ENCODE results near the gene MED15. TPM values are rescaled to one million over a fixed set of nuclear protein-coding genes. Genes with fewer than 3 reads are reported as not detected.
"Not testable (repeated sequence)": the region's sequence is repeated elsewhere in the genome, so short reads cannot be mapped to it uniquely, and the experiment has no call there.

Gene MED15
- polyA plus RNA-seq, 4 donors: 49.4 to 106 (median 76.6) TPM

DNA sequence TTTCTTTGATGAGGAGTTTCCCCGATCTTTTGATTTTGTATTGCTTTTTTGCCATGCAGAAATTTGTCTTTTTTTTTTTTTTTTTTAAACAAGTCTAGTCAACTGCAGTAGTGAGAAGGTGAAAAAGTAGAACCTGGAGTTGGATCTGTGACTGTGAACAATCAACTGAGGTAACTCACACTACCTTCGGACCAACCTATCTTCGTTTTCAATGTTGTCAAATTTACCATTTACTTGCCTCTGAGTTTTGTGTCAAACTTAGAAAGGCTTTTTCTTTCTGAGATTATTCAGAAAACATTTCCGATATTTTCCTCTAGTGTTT is 32.3 kb upstream of the MED15 start:
- WGBS, 3 donors: 91 to 96% (median 93%) methylated on average over 4 of the region's 4 CpGs
- Histone ChIP-seq H3K27ac (ENCODE audit: low read depth in 1 of 3, low read length in 2 of 3) (no peak overlapping the region), H3K36me3 (ENCODE audit: control insufficient read depth in 3 of 3, insufficient read depth in 2 of 3, low read depth in 1 of 3, low read length in 3 of 3) (peaks cover 0 to 14% (median 0%) of the 10 kb centered on the region in 3 donors), H3K4me1 (ENCODE audit: control insufficient read depth in 3 of 3, insufficient read depth in 2 of 3, low read depth in 1 of 3, low read length in 2 of 3) (no peaks in the 10 kb centered on the region), H3K9me3 (ENCODE audit: control insufficient read depth in 2 of 2, insufficient read depth in 1 of 2, low read depth in 1 of 2, low read length in 1 of 2) (no peaks in the 10 kb centered on the region), H3K4me3 (ENCODE audit: low read depth in 1 of 3, low read length in 3 of 3) (no peak overlapping the region), H3K27me3 (ENCODE audit: control insufficient read depth in 3 of 3, insufficient read depth in 3 of 3, low read length in 3 of 3) (no peaks in the 10 kb centered on the region)
- no peak for FAIRE-seq
- DNase-seq: no peak

DNA sequence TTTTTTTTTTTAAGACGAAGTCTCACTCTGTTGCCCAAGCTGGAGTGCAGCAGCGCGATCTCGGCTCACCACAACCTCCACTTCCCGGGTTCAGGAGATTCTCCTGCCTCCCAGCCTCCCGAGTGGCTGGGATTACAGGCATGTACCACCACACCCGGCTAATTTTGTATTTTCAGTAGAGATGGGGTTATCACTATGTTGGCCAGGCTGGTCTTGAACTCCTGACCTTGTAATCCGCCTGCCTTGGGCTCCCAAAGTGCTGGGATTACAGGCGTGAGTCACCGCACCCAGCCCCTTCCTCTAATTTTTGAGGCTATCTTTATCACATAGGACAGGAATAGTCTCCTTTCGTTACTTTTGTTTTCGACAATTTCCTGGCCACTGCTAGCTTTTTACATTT is 31.8 kb upstream of the MED15 start:
- H3K4me1 ChIP-seq (ENCODE audit: control insufficient read depth in 3 of 3, insufficient read depth in 2 of 3, low read depth in 1 of 3, low read length in 2 of 3); H3K27me3 ChIP-seq (ENCODE audit: control insufficient read depth in 3 of 3, insufficient read depth in 3 of 3, low read length in 3 of 3); DNase-seq; H3K4me3 ChIP-seq (ENCODE audit: low read depth in 1 of 3, low read length in 3 of 3); FAIRE-seq; H3K9me3 ChIP-seq (ENCODE audit: control insufficient read depth in 2 of 2, insufficient read depth in 1 of 2, low read depth in 1 of 2, low read length in 1 of 2); H3K36me3 ChIP-seq (ENCODE audit: control insufficient read depth in 3 of 3, insufficient read depth in 2 of 3, low read depth in 1 of 3, low read length in 3 of 3); H3K27ac ChIP-seq (ENCODE audit: low read depth in 1 of 3, low read length in 2 of 3): not testable (repeated sequence)
- 91 to 97% (median 93%) methylated on average over 12 of the region's 12 CpGs for WGBS, 3 donors

DNA sequence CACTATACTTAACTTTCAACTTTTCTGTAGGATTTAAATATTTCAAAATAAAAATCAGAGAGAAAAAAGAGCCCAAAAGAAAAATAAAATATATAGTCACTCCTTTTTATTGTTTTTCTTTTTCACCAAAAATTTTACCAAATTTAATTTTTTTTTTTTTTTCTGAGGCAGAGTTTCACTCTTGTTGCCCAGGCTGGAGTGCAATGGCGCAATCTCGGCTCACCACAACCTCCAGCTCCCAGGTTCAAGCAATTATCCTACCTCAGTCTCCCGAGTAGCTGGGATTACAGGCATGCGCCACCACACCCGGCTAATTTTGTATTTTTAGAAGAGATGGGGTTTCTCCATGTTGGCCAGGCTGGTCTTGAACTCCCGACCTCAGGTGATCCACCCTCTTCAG is 29.4 kb upstream of the MED15 start:
- not testable (repeated sequence) for H3K9me3 ChIP-seq (ENCODE audit: control insufficient read depth in 2 of 2, insufficient read depth in 1 of 2, low read depth in 1 of 2, low read length in 1 of 2); H3K27ac ChIP-seq (ENCODE audit: low read depth in 1 of 3, low read length in 2 of 3); H3K4me1 ChIP-seq (ENCODE audit: control insufficient read depth in 3 of 3, insufficient read depth in 2 of 3, low read depth in 1 of 3, low read length in 2 of 3); H3K27me3 ChIP-seq (ENCODE audit: control insufficient read depth in 3 of 3, insufficient read depth in 3 of 3, low read length in 3 of 3); H3K36me3 ChIP-seq (ENCODE audit: control insufficient read depth in 3 of 3, insufficient read depth in 2 of 3, low read depth in 1 of 3, low read length in 3 of 3); FAIRE-seq; DNase-seq; H3K4me3 ChIP-seq (ENCODE audit: low read depth in 1 of 3, low read length in 3 of 3)
- 94 to 96% (median 96%) methylated on average over 6 of the region's 6 CpGs for WGBS, 3 donors

DNA sequence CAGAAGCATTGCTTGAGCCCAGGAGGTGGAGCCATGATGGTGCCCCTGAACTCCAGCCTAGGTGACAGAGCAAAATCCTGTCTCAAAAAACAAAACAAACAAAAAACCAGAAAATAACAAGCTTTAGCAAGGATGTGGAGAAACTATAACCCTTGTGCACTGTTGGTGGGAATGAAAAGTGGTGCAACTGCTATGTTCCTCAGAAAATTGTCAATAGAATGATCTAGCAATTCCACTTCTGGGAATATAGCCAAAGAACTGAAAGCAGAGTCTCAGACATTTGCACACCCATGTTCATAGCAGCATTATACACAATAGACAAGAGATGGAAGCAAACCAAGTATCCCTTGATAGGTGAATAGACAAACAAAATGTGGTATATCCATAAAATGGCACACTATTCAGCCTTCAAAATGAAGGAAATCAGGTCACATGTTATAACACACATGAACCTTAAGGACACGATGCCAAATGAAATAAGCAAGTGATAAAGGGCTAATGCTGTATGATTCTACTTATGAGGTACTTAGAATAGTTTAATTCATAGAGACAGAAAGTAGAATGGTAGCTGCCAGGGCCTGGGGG is 27.7 kb upstream of the MED15 start:
- H3K9me3 ChIP-seq (ENCODE audit: control insufficient read depth in 2 of 2, insufficient read depth in 1 of 2, low read depth in 1 of 2, low read length in 1 of 2): no peaks in the 10 kb centered on the region
- no peaks in the 10 kb centered on the region for H3K27me3 ChIP-seq (ENCODE audit: control insufficient read depth in 3 of 3, insufficient read depth in 3 of 3, low read length in 3 of 3)
- H3K4me1 ChIP-seq (ENCODE audit: control insufficient read depth in 3 of 3, insufficient read depth in 2 of 3, low read depth in 1 of 3, low read length in 2 of 3): no peaks in the 10 kb centered on the region
- FAIRE-seq (no peak), DNase-seq (no peak)
- no peak overlapping the region for H3K27ac ChIP-seq (ENCODE audit: low read depth in 1 of 3, low read length in 2 of 3)
- H3K4me3 ChIP-seq (ENCODE audit: low read depth in 1 of 3, low read length in 3 of 3): no peak overlapping the region
- peaks cover 0 to 7% (median 0%) of the 10 kb centered on the region in 3 donors for H3K36me3 ChIP-seq (ENCODE audit: control insufficient read depth in 3 of 3, insufficient read depth in 2 of 3, low read depth in 1 of 3, low read length in 3 of 3)
- WGBS, 3 donors: 96 to 97% (median 97%) methylated on average over 1 of the region's 1 CpG

DNA sequence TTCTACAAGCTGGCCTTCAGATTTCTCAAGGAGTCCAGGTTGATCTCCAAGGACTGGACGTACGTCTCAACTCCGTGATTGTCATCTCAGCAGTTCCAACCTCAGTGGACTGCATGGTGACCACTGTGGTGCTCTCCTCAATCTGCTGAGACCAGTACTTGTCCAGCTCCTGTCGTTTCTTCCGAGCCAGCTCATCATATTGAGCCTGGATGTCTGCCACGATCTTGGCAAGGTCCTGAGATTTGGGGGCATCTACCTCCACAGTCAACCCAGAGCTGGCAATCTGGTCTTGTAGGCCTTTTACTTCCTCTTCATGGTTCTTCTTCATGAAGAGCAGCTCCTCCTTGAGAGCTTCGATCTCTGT is 24.3 kb upstream of the MED15 start:
- DNase-seq; H3K27me3 ChIP-seq (ENCODE audit: control insufficient read depth in 3 of 3, insufficient read depth in 3 of 3, low read length in 3 of 3); H3K4me3 ChIP-seq (ENCODE audit: low read depth in 1 of 3, low read length in 3 of 3); H3K27ac ChIP-seq (ENCODE audit: low read depth in 1 of 3, low read length in 2 of 3); H3K9me3 ChIP-seq (ENCODE audit: control insufficient read depth in 2 of 2, insufficient read depth in 1 of 2, low read depth in 1 of 2, low read length in 1 of 2); H3K4me1 ChIP-seq (ENCODE audit: control insufficient read depth in 3 of 3, insufficient read depth in 2 of 3, low read depth in 1 of 3, low read length in 2 of 3); FAIRE-seq: not testable (repeated sequence)
- 96 to 98% (median 97%) methylated on average over 7 of the region's 7 CpGs for WGBS, 3 donors
- H3K36me3 ChIP-seq (ENCODE audit: control insufficient read depth in 3 of 3, insufficient read depth in 2 of 3, low read depth in 1 of 3, low read length in 3 of 3): peaks cover 0 to 14% (median 0%) of the 10 kb centered on the region in 3 donors

DNA sequence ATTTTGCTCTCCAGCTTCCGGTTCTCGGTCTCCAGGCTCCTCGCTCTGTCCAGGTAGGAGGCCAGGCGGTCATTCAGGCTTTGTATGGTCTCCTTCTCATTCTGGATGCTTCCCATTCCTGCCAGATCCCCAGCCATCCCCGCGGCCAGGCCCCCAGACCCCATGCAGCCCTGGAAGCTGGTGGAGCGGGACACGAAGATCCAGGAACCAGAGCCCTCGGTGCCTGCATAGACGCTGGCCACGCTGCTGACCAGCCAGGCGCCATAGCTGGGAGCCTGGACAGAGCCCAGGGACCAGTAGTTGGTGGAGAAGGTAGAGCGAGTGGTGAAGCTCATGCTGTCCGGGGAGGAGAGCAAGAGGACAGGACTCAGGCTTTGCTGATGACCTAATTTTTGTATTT is 23.6 kb upstream of the MED15 start:
- Histone ChIP-seq H3K9me3 (ENCODE audit: control insufficient read depth in 2 of 2, insufficient read depth in 1 of 2, low read depth in 1 of 2, low read length in 1 of 2) (no peaks in the 10 kb centered on the region), H3K4me1 (ENCODE audit: control insufficient read depth in 3 of 3, insufficient read depth in 2 of 3, low read depth in 1 of 3, low read length in 2 of 3) (no peaks in the 10 kb centered on the region), H3K27ac (ENCODE audit: low read depth in 1 of 3, low read length in 2 of 3) (no peak overlapping the region), H3K4me3 (ENCODE audit: low read depth in 1 of 3, low read length in 3 of 3) (no peak overlapping the region), H3K36me3 (ENCODE audit: control insufficient read depth in 3 of 3, insufficient read depth in 2 of 3, low read depth in 1 of 3, low read length in 3 of 3) (peaks cover 0 to 18% (median 0%) of the 10 kb centered on the region in 3 donors), H3K27me3 (ENCODE audit: control insufficient read depth in 3 of 3, insufficient read depth in 3 of 3, low read length in 3 of 3) (no peaks in the 10 kb centered on the region)
- no peak for DNase-seq
- WGBS, 3 donors: 95 to 96% (median 96%) methylated on average over 14 of the region's 14 CpGs
- FAIRE-seq: no peak

DNA sequence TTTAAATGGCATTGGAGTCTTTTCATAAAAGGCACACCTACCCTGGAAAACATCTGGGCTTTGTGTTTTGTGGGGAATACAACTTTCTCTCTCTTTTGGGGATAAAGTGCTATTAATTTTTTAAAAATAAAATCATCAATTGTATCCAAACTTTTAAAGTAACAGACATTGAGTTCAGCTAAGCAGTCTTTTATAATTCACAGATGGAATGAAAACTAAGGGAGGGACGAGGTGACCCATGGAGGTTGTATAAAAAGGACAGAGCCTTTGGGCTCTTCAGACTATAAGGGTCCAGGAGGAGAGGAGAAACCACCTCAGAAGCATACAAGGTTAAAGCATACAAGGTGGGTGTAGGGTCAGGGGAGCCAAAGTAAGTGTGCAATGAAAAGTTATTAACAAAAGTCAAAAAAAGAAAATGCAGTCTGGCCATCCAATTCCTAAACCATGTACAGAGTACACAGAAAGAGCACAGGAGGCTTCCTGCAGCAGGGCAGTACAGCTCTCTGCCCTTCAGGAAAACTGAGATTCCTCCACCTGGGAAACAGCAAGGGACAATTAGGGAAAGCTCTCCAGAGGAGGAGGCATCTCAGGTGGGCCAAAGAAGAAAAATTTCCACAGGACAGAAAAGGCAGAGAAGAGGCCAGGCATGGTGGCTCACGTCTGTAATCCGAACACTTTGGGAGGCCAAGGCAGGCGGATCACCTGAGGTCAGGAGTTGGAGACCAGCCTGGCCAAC is 22.3 kb upstream of the MED15 start:
- FAIRE-seq (no peak), DNase-seq (no peak)
- Histone ChIP-seq H3K27me3 (ENCODE audit: control insufficient read depth in 3 of 3, insufficient read depth in 3 of 3, low read length in 3 of 3) (no peaks in the 10 kb centered on the region), H3K4me3 (ENCODE audit: low read depth in 1 of 3, low read length in 3 of 3) (no peak overlapping the region), H3K9me3 (ENCODE audit: control insufficient read depth in 2 of 2, insufficient read depth in 1 of 2, low read depth in 1 of 2, low read length in 1 of 2) (no peaks in the 10 kb centered on the region), H3K4me1 (ENCODE audit: control insufficient read depth in 3 of 3, insufficient read depth in 2 of 3, low read depth in 1 of 3, low read length in 2 of 3) (no peaks in the 10 kb centered on the region), H3K27ac (ENCODE audit: low read depth in 1 of 3, low read length in 2 of 3) (no peak overlapping the region), H3K36me3 (ENCODE audit: control insufficient read depth in 3 of 3, insufficient read depth in 2 of 3, low read depth in 1 of 3, low read length in 3 of 3) (peaks cover 0 to 22% (median 0%) of the 10 kb centered on the region in 3 donors)
- 89 to 95% (median 93%) methylated on average over 4 of the region's 4 CpGs for WGBS, 3 donors

DNA sequence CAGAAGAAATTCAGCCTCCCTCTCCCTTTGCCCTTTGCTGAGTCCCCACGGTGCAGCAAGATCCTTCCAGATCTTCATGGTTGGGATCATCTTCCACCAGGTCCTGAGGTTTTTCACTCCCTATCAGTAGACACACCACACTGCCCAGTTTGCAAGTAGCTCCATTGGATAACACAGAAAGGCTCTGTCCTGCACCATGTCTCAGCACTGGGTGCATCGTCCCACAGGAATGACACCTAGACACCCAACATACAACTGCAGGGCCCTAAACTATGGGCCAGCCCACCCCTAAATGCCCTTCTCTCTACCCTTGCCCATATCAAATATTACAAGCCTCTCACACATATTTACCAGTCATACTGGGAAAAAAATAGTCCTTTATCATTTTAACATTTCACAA is 21.2 kb upstream of the MED15 start:
- Histone ChIP-seq H3K9me3 (ENCODE audit: control insufficient read depth in 2 of 2, insufficient read depth in 1 of 2, low read depth in 1 of 2, low read length in 1 of 2) (no peaks in the 10 kb centered on the region), H3K27me3 (ENCODE audit: control insufficient read depth in 3 of 3, insufficient read depth in 3 of 3, low read length in 3 of 3) (no peaks in the 10 kb centered on the region), H3K4me3 (ENCODE audit: low read depth in 1 of 3, low read length in 3 of 3) (no peak overlapping the region), H3K27ac (ENCODE audit: low read depth in 1 of 3, low read length in 2 of 3) (no peak overlapping the region), H3K36me3 (ENCODE audit: control insufficient read depth in 3 of 3, insufficient read depth in 2 of 3, low read depth in 1 of 3, low read length in 3 of 3) (peaks cover 0 to 22% (median 0%) of the 10 kb centered on the region in 3 donors), H3K4me1 (ENCODE audit: control insufficient read depth in 3 of 3, insufficient read depth in 2 of 3, low read depth in 1 of 3, low read length in 2 of 3) (no peaks in the 10 kb centered on the region)
- no peak for FAIRE-seq
- no peak for DNase-seq
- 86 to 94% (median 93%) methylated on average over 2 of the region's 2 CpGs for WGBS, 3 donors

DNA sequence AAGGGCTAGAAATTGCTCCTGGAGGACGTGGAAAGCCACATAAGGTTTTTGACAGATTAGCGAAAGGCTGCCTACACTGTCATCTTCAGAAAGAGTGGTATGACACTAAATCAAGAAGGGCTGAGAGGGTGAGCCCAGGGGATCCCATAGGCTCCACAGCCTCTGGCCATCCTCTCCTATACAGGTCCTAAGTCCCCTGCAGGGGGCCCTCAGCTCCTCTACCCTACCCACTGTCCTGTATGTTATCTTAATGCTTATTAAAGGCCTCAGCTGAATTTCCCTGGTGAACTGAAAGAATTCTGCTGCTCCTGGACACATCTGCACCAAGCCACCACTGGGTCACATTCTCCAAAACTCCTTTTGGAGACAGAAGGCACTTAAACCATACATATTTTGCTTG is 19.7 kb upstream of the MED15 start:
- WGBS, 3 donors: 94 to 100% (median 94%) methylated on average over 2 of the region's 2 CpGs

More for the DNA sequence above, 19.7 kb upstream of the MED15 start:
- Histone ChIP-seq H3K4me1 (ENCODE audit: control insufficient read depth in 3 of 3, insufficient read depth in 2 of 3, low read depth in 1 of 3, low read length in 2 of 3) (no peaks in the 10 kb centered on the region), H3K4me3 (ENCODE audit: low read depth in 1 of 3, low read length in 3 of 3) (no peak overlapping the region), H3K36me3 (ENCODE audit: control insufficient read depth in 3 of 3, insufficient read depth in 2 of 3, low read depth in 1 of 3, low read length in 3 of 3) (peaks cover 0 to 22% (median 0%) of the 10 kb centered on the region in 3 donors), H3K27me3 (ENCODE audit: control insufficient read depth in 3 of 3, insufficient read depth in 3 of 3, low read length in 3 of 3) (no peaks in the 10 kb centered on the region), H3K27ac (ENCODE audit: low read depth in 1 of 3, low read length in 2 of 3) (no peak overlapping the region), H3K9me3 (ENCODE audit: control insufficient read depth in 2 of 2, insufficient read depth in 1 of 2, low read depth in 1 of 2, low read length in 1 of 2) (no peaks in the 10 kb centered on the region)
- DNase-seq (no peak), FAIRE-seq (no peak)
